ENCODE measurements around the gene PMIS2.

Gene PMIS2

GRCh38 chr19:35556846-35557538, 29.0 kb upstream of the PMIS2 start:
- no peak for DNase-seq

GRCh38 chr19:35557539-35558399, 28.2 kb upstream of the PMIS2 start:
- DNase-seq: peak; percentile 75

- DNase-seq: no peak
These were observed 27.3 kb upstream of the PMIS2 start for GRCh38 chr19:35558400-35559280.

- DNase-seq: no peak
These were observed 26.7 kb upstream of the PMIS2 start for GRCh38 chr19:35559281-35559659.

GRCh38 chr19:35559781-35560180, 26.2 kb upstream of the PMIS2 start:
- DNase-seq: no peak

GRCh38 chr19:35560271-35560670, 25.7 kb upstream of the PMIS2 start:
- DNase-seq: no peak

GRCh38 chr19:35560677-35561076, 25.3 kb upstream of the PMIS2 start:
- no peak for DNase-seq

- no peak for DNase-seq
These were observed 24.5 kb upstream of the PMIS2 start for GRCh38 chr19:35561436-35561835.

- DNase-seq: no peak
These were observed 23.6 kb upstream of the PMIS2 start for GRCh38 chr19:35562336-35562735.

- DNase-seq: no peak
These were observed 23.2 kb upstream of the PMIS2 start for GRCh38 chr19:35562776-35563175.

GRCh38 chr19:35563207-35563829, 22.7 kb upstream of the PMIS2 start, which contains the start of gene ATP4A:
TSS of gene ATP4A (minus strand) at chr19:35563658. CDS start at chr19:35563629, 29 bp downstream.
- DNase-seq: no peak

GRCh38 chr19:35565016-35565856, 20.7 kb upstream of the PMIS2 start:
- DNase-seq: no peak

GRCh38 chr19:35566738-35567137, 19.2 kb upstream of the PMIS2 start:
- DNase-seq: no peak

- no peak for DNase-seq
These were observed 16.6 kb upstream of the PMIS2 start for GRCh38 chr19:35569281-35569781.

GRCh38 chr19:35571406-35571965, 14.5 kb upstream of the PMIS2 start:
- DNase-seq: no peak

- DNase-seq: no peak
These were observed 8.1 kb upstream of the PMIS2 start for GRCh38 chr19:35577918-35578317.

- DNase-seq: no peak
These were observed 7.3 kb upstream of the PMIS2 start for GRCh38 chr19:35578707-35579106.

GRCh38 chr19:35582760-35583159, 3.2 kb upstream of the PMIS2 start:
- no peak for DNase-seq

- DNase-seq: no peak
These were observed 1.3 kb downstream of the PMIS2 start for GRCh38 chr19:35587321-35587720.

GRCh38 chr19:35590875-35591274, 4.9 kb downstream of the PMIS2 start:
- DNase-seq: no peak

- peak; percentile 42 for DNase-seq
These were observed 6.3 kb downstream of the PMIS2 start for GRCh38 chr19:35592226-35592625.

All from CD4-positive, alpha-beta T cell treated with Interleukin-17A for 4 hours (primary cell).